ENCODE measurements around the gene GC. TPM values are rescaled to one million over a fixed set of nuclear protein-coding genes. Genes with fewer than 3 reads are reported as not detected.

GC gene
- total RNA-seq, 1 experiment from 2014 or later, result not detected

Small RNAs within 50 kb of the gene (small RNA-seq; reads per million reads assigned to genes)
- 0 reads per million in 2 experiments for gene RNA5SP163

Other genes with a start within 250 kb of the GC start
- gene NPFFR2, start 247.9 kb upstream of the GC start, total RNA-seq (2014; rRNA removed; shearing (Covaris generic)), result not detected in 2 replicates